DOHH2 (cell line): ENCODE measurements around the gene ABLIM2.

Source experiments
- EZH2phosphoT487 ChIP-seq: fragments of 200-600 bp; sonication (generic); IDR thresholded peaks from 2 replicates; pipeline ENCODE4 v1.6.1; 2017; ENCODE audit warnings: borderline replicate concordance, mild to moderate bottlenecking, antibody characterized with exemption, low read length, moderate library complexity, mixed read lengths
- TF ChIP-seq, protein P1 (sequence below): fragments of 200-600 bp; sonication (generic); IDR thresholded peaks from one replicate; pipeline ENCODE4 v1.5.1; 2014; ENCODE audit warnings: antibody characterized with exemption, mild to moderate bottlenecking, low read depth, low read length; ENCODE audit not compliant: poor library complexity, severe bottlenecking

DNA sequence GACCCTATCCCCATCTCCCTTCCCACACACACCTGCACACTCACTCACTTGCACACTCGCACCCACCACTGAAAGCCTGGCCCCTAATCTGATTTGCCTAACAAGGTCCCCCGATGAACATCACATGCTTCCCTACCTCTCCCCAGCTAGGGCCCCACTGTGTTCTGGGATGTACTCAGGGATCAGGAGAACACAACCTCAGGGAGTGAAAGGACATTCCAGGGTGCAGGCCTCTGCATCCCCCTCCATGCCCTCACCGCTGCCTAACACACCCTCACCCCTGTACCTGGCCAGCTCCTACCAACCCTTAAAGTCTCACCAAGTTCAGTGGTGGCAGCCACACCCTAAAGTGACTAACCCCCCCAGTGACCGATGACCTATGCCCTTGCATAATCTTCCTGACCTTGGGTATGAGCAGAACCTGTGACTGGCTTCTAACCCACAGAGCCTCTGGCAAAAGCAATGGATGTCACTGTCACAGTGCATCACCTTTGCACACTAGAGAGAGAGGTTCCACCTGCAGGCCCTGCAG is 216.6 kb downstream of the ABLIM2 start:
- TF ChIP-seq EZH2phosphoT487, result no peak
- TF ChIP-seq, protein P1, sequence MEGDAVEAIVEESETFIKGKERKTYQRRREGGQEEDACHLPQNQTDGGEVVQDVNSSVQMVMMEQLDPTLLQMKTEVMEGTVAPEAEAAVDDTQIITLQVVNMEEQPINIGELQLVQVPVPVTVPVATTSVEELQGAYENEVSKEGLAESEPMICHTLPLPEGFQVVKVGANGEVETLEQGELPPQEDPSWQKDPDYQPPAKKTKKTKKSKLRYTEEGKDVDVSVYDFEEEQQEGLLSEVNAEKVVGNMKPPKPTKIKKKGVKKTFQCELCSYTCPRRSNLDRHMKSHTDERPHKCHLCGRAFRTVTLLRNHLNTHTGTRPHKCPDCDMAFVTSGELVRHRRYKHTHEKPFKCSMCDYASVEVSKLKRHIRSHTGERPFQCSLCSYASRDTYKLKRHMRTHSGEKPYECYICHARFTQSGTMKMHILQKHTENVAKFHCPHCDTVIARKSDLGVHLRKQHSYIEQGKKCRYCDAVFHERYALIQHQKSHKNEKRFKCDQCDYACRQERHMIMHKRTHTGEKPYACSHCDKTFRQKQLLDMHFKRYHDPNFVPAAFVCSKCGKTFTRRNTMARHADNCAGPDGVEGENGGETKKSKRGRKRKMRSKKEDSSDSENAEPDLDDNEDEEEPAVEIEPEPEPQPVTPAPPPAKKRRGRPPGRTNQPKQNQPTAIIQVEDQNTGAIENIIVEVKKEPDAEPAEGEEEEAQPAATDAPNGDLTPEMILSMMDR, result no peak
